Body of pancreas (tissue), 4 donors: ENCODE measurements around the gene AATF. TPM values are rescaled to one million over a fixed set of nuclear protein-coding genes. Genes with fewer than 3 reads are reported as not detected.

Experiments used
- ATAC-seq: fragments of 150-250 bp; one replicate; pipeline ENCODE4 v1.9.1; 2016
- DNase-seq, 4 donors: peaks; one replicate each; pipeline ENCODE4 v3.0.0-alpha.2; 2019
- H3K27ac ChIP-seq, 4 donors: fragments of 200-600 bp; sonication (generic); 1 replicate in 3 of 4; 2 replicates in 1 of 4; pipeline versions ENCODE4 v1.5.1 to v1.6.1; 2016 to 2019; ENCODE audit warnings: mild to moderate bottlenecking in 1 of 4, mixed read lengths in 1 of 4, moderate library complexity in 1 of 4
- H3K27me3 ChIP-seq, 2 donors: fragments of 200-600 bp; sonication (generic); one replicate each; pipeline ENCODE4 v1.6.0; 2016; ENCODE audit warnings: mild to moderate bottlenecking in 1 of 2
- H3K36me3 ChIP-seq, 2 donors: fragments of 200-600 bp; sonication (generic); replicated peaks in 1 of 2; 2 replicates each; pipeline ENCODE4 v1.5.1; 2016; ENCODE audit warnings: low read depth in 2 of 2; ENCODE audit not compliant: insufficient read depth in 1 of 2
- H3K4me1 ChIP-seq: fragments of 200-600 bp; sonication (generic); one replicate; pipeline ENCODE4 v1.6.0; 2016
- H3K4me3 ChIP-seq, 2 donors: fragments of 200-600 bp; sonication (generic); 1 replicate in 1 of 2; 2 replicates in 1 of 2; pipeline ENCODE4 v1.5.1; 2016 to 2019
- H3K9me3 ChIP-seq, 3 donors: fragments of 200-600 bp; sonication (generic); 1 replicate in 2 of 3; 2 replicates in 1 of 3; pipeline ENCODE4 v1.5.1; 2016
- CTCF ChIP-seq, 7 experiments: fragments of 450-650 bp in 4 of 7; fragments of 200-600 bp in 3 of 7; sonication (generic) in 3 of 7; IDR thresholded peaks; one replicate each; pipeline ENCODE4 v1.5.1; 2016 to 2019; ENCODE audit warnings: antibody characterized with exemption in 7 of 7
- POLR2A ChIP-seq, 3 donors: fragments of 450-650 bp; IDR thresholded peaks; one replicate each; pipeline ENCODE4 v1.6.1; 2016; ENCODE audit warnings: antibody characterized with exemption in 3 of 3, mild to moderate bottlenecking in 2 of 3
- WGBS, 2 donors: methylation state at CpG; one replicate each; pipeline ENCODE4 v1.1.5; 2017; 5-methylcytosine and 5-hydroxymethylcytosine counted together
- intact Hi-C: fragments of 100-400 bp; cut with DNase I; formaldehyde crosslinking; loops from one replicate; pipeline ENCODE4 v1.15.1; 2023
- total RNA-seq, 2 donors: library from RNA; depleted of rRNA; stranded (reverse); fragments of >200 nt; gene quantifications; one replicate each; pipeline ENCODE4 v1.1.0, GENCODE V29; 2016

The AATF gene
- total RNA-seq, 2 donors from 2014 or later, result 16.5 to 28.3 TPM

- Histone ChIP-seq H3K27ac (no peak overlapping the region), H3K9me3 (no peaks in the 10 kb centered on the region), H3K36me3 (no peaks in the 10 kb centered on the region), H3K4me1 (peaks cover 60% of the 10 kb centered on the region), H3K27me3 (peaks cover 19 to 59% of the 10 kb centered on the region in 2 donors), H3K4me3 (no peak overlapping the region)
- ATAC-seq (no peak), DNase-seq (no peak)
- intact Hi-C loops, result no loop called here
- 1 to 2% methylated on average over 16 of the region's 16 CpGs for WGBS, 2 donors
- TF ChIP-seq CTCF (IDR thresholded peaks at IDR 0.05) (no peak), POLR2A (IDR thresholded peaks at IDR 0.05) (no peak)
Measured at GRCh38 chr17:36932383-36932693, 16.4 kb upstream of the AATF start.

GRCh38 chr17:36932694-36933511 lies 15.9 kb upstream of the AATF start:
- Histone ChIP-seq H3K27me3 (peaks cover 19 to 62% of the 10 kb centered on the region in 2 donors), H3K4me1 (peaks cover 66% of the 10 kb centered on the region), H3K27ac (no peak overlapping the region), H3K36me3 (no peaks in the 10 kb centered on the region), H3K4me3 (no peak overlapping the region), H3K9me3 (no peaks in the 10 kb centered on the region)
- 6 to 8% methylated on average over 22 to 40 of the region's 40 CpGs for WGBS, 2 donors
- intact Hi-C loops, result no loop called here
- DNase-seq (no peak), ATAC-seq (no peak)
- TF ChIP-seq CTCF (IDR thresholded peaks at IDR 0.05), result no peak
- TF ChIP-seq POLR2A (IDR thresholded peaks at IDR 0.05), result no peak

- no peak for ATAC-seq
- DNase-seq, result no peak
- peaks cover 19 to 69% of the 10 kb centered on the region in 2 donors for H3K27me3 ChIP-seq
- 6 to 10% methylated on average over 20 to 23 of the region's 23 CpGs for WGBS, 2 donors
- TF ChIP-seq POLR2A (IDR thresholded peaks at IDR 0.05) (no peak), CTCF (IDR thresholded peaks at IDR 0.05) (no peak)
- H3K4me3 ChIP-seq, result no peak overlapping the region
- H3K36me3 ChIP-seq, result no peaks in the 10 kb centered on the region
- H3K4me1 ChIP-seq, result peaks cover 73% of the 10 kb centered on the region
- no peaks in the 10 kb centered on the region for H3K9me3 ChIP-seq
- intact Hi-C loops, result no loop called here
- no peak overlapping the region for H3K27ac ChIP-seq
Measured at GRCh38 chr17:36933512-36934143, 15.1 kb upstream of the AATF start.

GRCh38 chr17:36934144-36934691 lies 14.5 kb upstream of the AATF start:
- 3 to 4% methylated on average over 8 to 26 of the region's 26 CpGs for WGBS, 2 donors
- Histone ChIP-seq H3K4me1 (peaks cover 79% of the 10 kb centered on the region), H3K27me3 (peaks cover 19 to 75% of the 10 kb centered on the region in 2 donors), H3K27ac (no peak overlapping the region), H3K9me3 (no peaks in the 10 kb centered on the region), H3K36me3 (no peaks in the 10 kb centered on the region), H3K4me3 (no peak overlapping the region)
- ATAC-seq (no peak), DNase-seq (no peak)
- intact Hi-C loops, result no loop called here
- TF ChIP-seq CTCF (IDR thresholded peaks at IDR 0.05) (no peak), POLR2A (IDR thresholded peaks at IDR 0.05) (no peak)
